Uterus (tissue), 4 donors: ENCODE measurements around the gene SLC4A7. TPM values are rescaled to one million over a fixed set of nuclear protein-coding genes. Genes with fewer than 3 reads are reported as not detected.

Source experiments
- DNase-seq, 2 donors: peaks; one replicate each; pipeline ENCODE4 v3.0.0-alpha.2; 2019 to 2020
- H3K27ac ChIP-seq, 2 donors: fragments of 200-600 bp; sonication (generic); 1 replicate in 1 of 2; 2 replicates in 1 of 2; pipeline ENCODE4 v1.5.1; 2016 to 2018
- H3K27me3 ChIP-seq, 2 donors: fragments of 200-600 bp; sonication (generic); one replicate each; pipeline ENCODE4 v1.5.1; 2018 to 2019; ENCODE audit warnings: control low read depth in 1 of 2
- H3K36me3 ChIP-seq, 2 donors: fragments of 200-600 bp; sonication (generic); one replicate each; pipeline ENCODE4 v1.5.1; 2019; ENCODE audit warnings: control low read depth in 1 of 2
- H3K4me1 ChIP-seq, 2 donors: fragments of 200-600 bp; sonication (generic); one replicate each; pipeline ENCODE4 v1.5.1; 2018 to 2019; ENCODE audit warnings: control low read depth in 1 of 2
- H3K4me3 ChIP-seq, 2 donors: fragments of 200-600 bp; sonication (generic); 1 replicate in 1 of 2; 2 replicates in 1 of 2; pipeline ENCODE4 v1.5.1; 2018 to 2019; ENCODE audit warnings: mild to moderate bottlenecking in 1 of 2
- H3K9me3 ChIP-seq, 2 donors: fragments of 200-600 bp; sonication (generic); one replicate each; pipeline ENCODE4 v1.5.1; 2019; ENCODE audit warnings: control low read depth in 1 of 2
- CTCF ChIP-seq, 4 experiments: fragments of 200-600 bp in 2 of 4; fragments of 450-650 bp in 2 of 4; sonication (generic) in 2 of 4; IDR thresholded peaks; one replicate each; pipeline ENCODE4 v1.5.1; 2016 to 2019; ENCODE audit warnings: antibody characterized with exemption in 4 of 4, mild to moderate bottlenecking in 2 of 4, moderate library complexity in 1 of 4
- POLR2A ChIP-seq, 2 donors: fragments of 450-650 bp; IDR thresholded peaks; one replicate each; pipeline ENCODE4 v1.6.1; 2016; ENCODE audit warnings: antibody characterized with exemption in 2 of 2, mild to moderate bottlenecking in 1 of 2, moderate library complexity in 1 of 2
- intact Hi-C: fragments of 100-400 bp; cut with DNase I; formaldehyde crosslinking; loops from one replicate; pipeline ENCODE4 v1.15.1; 2023; ENCODE audit warnings: low total_unique reads
- total RNA-seq, 4 donors: library from RNA; depleted of rRNA in 3 of 4; stranded (reverse); fragments of >200 nt in 3 of 4; gene quantifications; one replicate each; pipeline versions ENCODE4 v1.1.0 to v1.2.4, GENCODE V29; 2014 to 2023
- donor health status: DM: yes; HTN: yes; CAD: no.

The SLC4A7 gene
- total RNA-seq, 4 donors from 2014 or later, result 20.0 to 83.5 (median 37.2) TPM

GRCh38 chr3:27357665-27358258 lies 126.4 kb downstream of the SLC4A7 start:
- intact Hi-C loops, result no loop called here
- TF ChIP-seq POLR2A (IDR thresholded peaks at IDR 0.05) (no peak), CTCF (IDR thresholded peaks at IDR 0.05) (peak; percentile 17 to 38 (median 24))
- Histone ChIP-seq H3K27me3 (no peaks in the 10 kb centered on the region), H3K36me3 (no peaks in the 10 kb centered on the region), H3K27ac (no peak overlapping the region), H3K4me1 (no peaks in the 10 kb centered on the region), H3K4me3 (no peak overlapping the region), H3K9me3 (no peaks in the 10 kb centered on the region)
- peak in 1 of 2 donors; percentile 25 for DNase-seq

GRCh38 chr3:27356976-27357375 lies 127.2 kb downstream of the SLC4A7 start:
- no peaks in the 10 kb centered on the region for H3K9me3 ChIP-seq
- no peaks in the 10 kb centered on the region for H3K36me3 ChIP-seq
- TF ChIP-seq CTCF (IDR thresholded peaks at IDR 0.05), result no peak
- no peak for TF ChIP-seq POLR2A (IDR thresholded peaks at IDR 0.05)
- no peaks in the 10 kb centered on the region for H3K27me3 ChIP-seq
- intact Hi-C loops, result no loop called here
- H3K4me3 ChIP-seq, result no peak overlapping the region
- DNase-seq, result no peak
- no peaks in the 10 kb centered on the region for H3K4me1 ChIP-seq
- H3K27ac ChIP-seq, result no peak overlapping the region

- Histone ChIP-seq H3K4me1 (no peaks in the 10 kb centered on the region), H3K27ac (no peak overlapping the region), H3K4me3 (no peak overlapping the region), H3K36me3 (no peaks in the 10 kb centered on the region), H3K9me3 (no peaks in the 10 kb centered on the region), H3K27me3 (no peaks in the 10 kb centered on the region)
- no peak for TF ChIP-seq CTCF (IDR thresholded peaks at IDR 0.05)
- TF ChIP-seq POLR2A (IDR thresholded peaks at IDR 0.05), result no peak
- intact Hi-C loops, result no loop called here
- no peak for DNase-seq
These were observed 129.5 kb downstream of the SLC4A7 start for GRCh38 chr3:27354588-27355203.

GRCh38 chr3:27354161-27354560 lies 130.0 kb downstream of the SLC4A7 start:
- Histone ChIP-seq H3K4me3 (no peak overlapping the region), H3K4me1 (no peaks in the 10 kb centered on the region), H3K27me3 (no peaks in the 10 kb centered on the region), H3K9me3 (no peaks in the 10 kb centered on the region), H3K27ac (no peak overlapping the region), H3K36me3 (no peaks in the 10 kb centered on the region)
- no peak for TF ChIP-seq POLR2A (IDR thresholded peaks at IDR 0.05)
- TF ChIP-seq CTCF (IDR thresholded peaks at IDR 0.05), result no peak
- no peak for DNase-seq
- intact Hi-C loops, result no loop called here

GRCh38 chr3:27353221-27353620 lies 131.0 kb downstream of the SLC4A7 start:
- Histone ChIP-seq H3K27me3 (no peaks in the 10 kb centered on the region), H3K9me3 (no peaks in the 10 kb centered on the region), H3K4me3 (no peak overlapping the region), H3K27ac (no peak overlapping the region), H3K36me3 (no peaks in the 10 kb centered on the region), H3K4me1 (no peaks in the 10 kb centered on the region)
- no peak for DNase-seq
- TF ChIP-seq POLR2A (IDR thresholded peaks at IDR 0.05) (no peak), CTCF (IDR thresholded peaks at IDR 0.05) (no peak)
- intact Hi-C loops, result no loop called here
